IMR-90 (cell line): Measurements from ENCODE around the gene SLC5A1.

Experiments used
- CEBPB ChIP-seq: IDR thresholded peaks from 2 replicates; pipeline ENCODE4 v1.6.1; 2012; ENCODE audit warnings: low read depth, low read length, improper control_type of control experiment
- CHD1 ChIP-seq: IDR thresholded peaks from 2 replicates; pipeline ENCODE4 v1.6.1; 2012; ENCODE audit warnings: low read depth, low read length, improper control_type of control experiment
- MAFK ChIP-seq: IDR thresholded peaks from 2 replicates; pipeline ENCODE4 v1.6.1; 2012; ENCODE audit warnings: low read depth, low read length, improper control_type of control experiment
- POLR2A ChIP-seq: IDR thresholded peaks from 2 replicates; pipeline ENCODE4 v1.6.1; 2012; ENCODE audit warnings: mild to moderate bottlenecking, low read depth, low read length
- RAD21 ChIP-seq: IDR thresholded peaks from 2 replicates; pipeline ENCODE4 v1.6.1; 2012; ENCODE audit warnings: low read length, improper control_type of control experiment
- RCOR1 ChIP-seq: IDR thresholded peaks from 2 replicates; pipeline ENCODE4 v1.6.1; 2012; ENCODE audit warnings: mild to moderate bottlenecking, low read length, improper control_type of control experiment; ENCODE audit not compliant: insufficient replicate concordance
- SMC3 ChIP-seq: fragments of 150-350 bp; IDR thresholded peaks from 2 replicates; pipeline ENCODE4 v1.6.1; 2016; ENCODE audit warnings: low read depth, mild to moderate bottlenecking, antibody characterized with exemption, low read length, moderate library complexity
- TF ChIP-seq, protein P1 (sequence below): conservative IDR thresholded peaks from 2 replicates; pipeline ENCODE4 v1.5.1; 2012; ENCODE audit warnings: mild to moderate bottlenecking, low read depth, low read length, improper control_type of control experiment

DNA sequence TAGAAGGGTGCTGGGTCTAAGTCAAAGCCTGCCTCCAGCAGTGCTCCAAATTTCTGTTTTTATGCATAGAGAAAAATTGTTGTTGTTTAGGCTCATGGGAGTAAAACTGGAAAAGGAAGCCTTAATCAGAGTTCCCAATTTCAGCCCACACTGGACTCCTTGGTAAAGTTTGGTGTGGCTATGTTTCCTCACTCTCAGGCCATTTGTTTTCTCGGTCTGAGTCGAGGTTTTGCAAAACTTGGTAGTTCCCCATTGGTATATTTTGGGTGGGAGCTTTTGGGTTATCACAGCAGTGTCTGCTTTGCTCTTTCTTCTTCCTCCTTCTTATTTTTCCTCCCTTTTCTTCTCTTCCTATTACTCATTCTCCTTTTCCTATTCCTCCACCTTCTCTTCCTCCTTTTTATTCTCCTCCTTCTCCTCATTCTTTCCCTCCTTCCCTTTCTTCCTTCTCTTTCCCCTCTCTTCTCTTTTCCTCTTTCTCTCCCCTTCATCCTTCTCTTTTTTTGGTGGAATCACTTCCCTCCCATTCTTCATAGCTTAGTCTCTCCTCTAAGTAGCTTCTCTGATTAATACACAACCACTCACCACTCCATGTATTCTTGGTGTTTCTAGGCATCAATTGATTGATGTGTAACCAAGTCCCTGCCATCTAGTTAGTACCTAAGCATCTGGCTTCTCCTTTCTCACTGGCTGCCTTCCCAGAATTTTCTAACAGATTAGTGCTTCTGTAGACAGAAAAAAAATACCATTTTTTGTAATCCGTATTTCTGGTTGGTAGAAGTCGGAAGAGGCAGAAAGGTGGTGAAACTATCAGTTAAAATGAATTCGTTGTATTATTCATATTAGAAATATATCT, 10.1 kb downstream of the SLC5A1 start:
- TF ChIP-seq POLR2A: no peak
- no peak for TF ChIP-seq CEBPB
- TF ChIP-seq, protein P1, sequence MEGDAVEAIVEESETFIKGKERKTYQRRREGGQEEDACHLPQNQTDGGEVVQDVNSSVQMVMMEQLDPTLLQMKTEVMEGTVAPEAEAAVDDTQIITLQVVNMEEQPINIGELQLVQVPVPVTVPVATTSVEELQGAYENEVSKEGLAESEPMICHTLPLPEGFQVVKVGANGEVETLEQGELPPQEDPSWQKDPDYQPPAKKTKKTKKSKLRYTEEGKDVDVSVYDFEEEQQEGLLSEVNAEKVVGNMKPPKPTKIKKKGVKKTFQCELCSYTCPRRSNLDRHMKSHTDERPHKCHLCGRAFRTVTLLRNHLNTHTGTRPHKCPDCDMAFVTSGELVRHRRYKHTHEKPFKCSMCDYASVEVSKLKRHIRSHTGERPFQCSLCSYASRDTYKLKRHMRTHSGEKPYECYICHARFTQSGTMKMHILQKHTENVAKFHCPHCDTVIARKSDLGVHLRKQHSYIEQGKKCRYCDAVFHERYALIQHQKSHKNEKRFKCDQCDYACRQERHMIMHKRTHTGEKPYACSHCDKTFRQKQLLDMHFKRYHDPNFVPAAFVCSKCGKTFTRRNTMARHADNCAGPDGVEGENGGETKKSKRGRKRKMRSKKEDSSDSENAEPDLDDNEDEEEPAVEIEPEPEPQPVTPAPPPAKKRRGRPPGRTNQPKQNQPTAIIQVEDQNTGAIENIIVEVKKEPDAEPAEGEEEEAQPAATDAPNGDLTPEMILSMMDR: no peak
- TF ChIP-seq CHD1: no peak
- TF ChIP-seq RAD21: no peak
- TF ChIP-seq SMC3: no peak
- TF ChIP-seq MAFK: no peak
- TF ChIP-seq RCOR1: no peak
